Adrenal gland (tissue), 12 donors: Measurements from ENCODE around the gene OLIG2. TPM values are rescaled to one million over a fixed set of nuclear protein-coding genes. Genes with fewer than 3 reads are reported as not detected.
A peak's percentile ranks its signal among the peaks of the same experiment; 100 is the strongest.

Experiments used
- DNase-seq, 7 donors: peaks; one replicate each; pipeline ENCODE4 v3.0.0-alpha.2; 2019 to 2020
- H3K27ac ChIP-seq, 5 donors: fragments of 200-600 bp; sonication (generic) in 4 of 5; 1 replicate in 3 of 5; 2 replicates in 2 of 5; pipeline versions ENCODE4 v1.5.1 to v1.8.0; 2016 to 2020; ENCODE audit warnings: mild to moderate bottlenecking in 1 of 5
- H3K27me3 ChIP-seq: fragments of 200-600 bp; 2 replicates; pipeline ENCODE4 v1.8.0; 2021
- H3K36me3 ChIP-seq, 2 donors: fragments of 200-600 bp; replicated peaks in 1 of 2; 1 replicate in 1 of 2; 2 replicates in 1 of 2; pipeline versions ENCODE4 v1.5.1 to v1.8.0; 2018 to 2022
- H3K4me1 ChIP-seq, 2 donors: fragments of 200-600 bp; replicated peaks in 1 of 2; 1 replicate in 1 of 2; 2 replicates in 1 of 2; pipeline versions ENCODE4 v1.5.1 to v1.8.0; 2018 to 2021
- H3K4me3 ChIP-seq, 4 donors: fragments of 200-600 bp; sonication (generic) in 3 of 4; one replicate each; pipeline ENCODE4 v1.5.1; 2016 to 2018
- H3K9me3 ChIP-seq, 3 donors: fragments of 200-600 bp; sonication (generic) in 1 of 3; replicated peaks in 1 of 3; 1 replicate in 2 of 3; 2 replicates in 1 of 3; pipeline versions ENCODE4 v1.5.1 to v1.8.0; 2016 to 2021
- POLR2A ChIP-seq, 2 donors: fragments of 450-650 bp; IDR thresholded peaks; one replicate each; pipeline ENCODE4 v1.6.1; 2017; ENCODE audit warnings: antibody characterized with exemption in 2 of 2, mild to moderate bottlenecking in 2 of 2, moderate library complexity in 1 of 2
- WGBS, 4 donors: extraction: QIAGEN DNeasy Blood & Tissue Kit in 2 of 4; methylation state at CpG; one replicate each; pipeline versions ENCODE4 v1.1.5 to v1.1.7; 2013 to 2017; 5-methylcytosine and 5-hydroxymethylcytosine counted together
- intact Hi-C, 2 donors: fragments of 100-400 bp; cut with DNase I; formaldehyde crosslinking; loops; one replicate each; pipeline versions ENCODE4 v1.14.1 to v1.15.0; 2022 to 2023
- polyA plus RNA-seq, 3 donors: library from polyadenylated mRNA; stranded (reverse); fragments of 200-250 nt in 2 of 3; fragments of 350-450 nt in 1 of 3; fragmentation: Illumina TruSeq in 1 of 3; extraction: RNeasy Lipid Tissue Mini Kit (QIAGEN cat#74804) in 1 of 3; gene quantifications; one replicate each; pipeline ENCODE4 v1.2.3, GENCODE V29; 2013 to 2014
- total RNA-seq, 9 donors: library from RNA; depleted of rRNA in 4 of 9; stranded (reverse); fragments of >200 nt in 4 of 9; fragments of 120-200 nt in 1 of 9; fragmentation: NEBNext Ultra II Directional in 1 of 9; extraction: Animal tissue kit (Norgen Biotek cat#: 25700) in 1 of 9; gene quantifications; one replicate each; pipeline versions ENCODE4 v1.1.0 to v1.2.4, GENCODE V29; 2013 to 2023
- TF ChIP-seq, protein P1 (sequence below), 6 experiments: fragments of 450-650 bp in 4 of 6; fragments of 200-600 bp in 2 of 6; sonication (generic) in 1 of 6; IDR thresholded peaks; 1 replicate in 5 of 6; 2 replicates in 1 of 6; pipeline versions ENCODE4 v1.5.1 to v1.8.0; 2016 to 2021; ENCODE audit warnings: antibody characterized with exemption in 6 of 6, mild to moderate bottlenecking in 2 of 6, moderate library complexity in 1 of 6
- donor health status: healthy with polysubstance abuse.
- donor health status: Bipolar disorder and iron deficiency.
- donor health status: DM: yes; HTN: yes; CAD: no.
- donor health status: DM: no; HTN: no; CAD: no.
- donor health status: DM: no; HTN: no; CAD: no.
- donor health status: DM: yes; HTN: yes; CAD: no.

OLIG2 gene
- total and polyA plus RNA-seq, 12 donors, result 0.16 TPM; not detected in 11

DNA sequence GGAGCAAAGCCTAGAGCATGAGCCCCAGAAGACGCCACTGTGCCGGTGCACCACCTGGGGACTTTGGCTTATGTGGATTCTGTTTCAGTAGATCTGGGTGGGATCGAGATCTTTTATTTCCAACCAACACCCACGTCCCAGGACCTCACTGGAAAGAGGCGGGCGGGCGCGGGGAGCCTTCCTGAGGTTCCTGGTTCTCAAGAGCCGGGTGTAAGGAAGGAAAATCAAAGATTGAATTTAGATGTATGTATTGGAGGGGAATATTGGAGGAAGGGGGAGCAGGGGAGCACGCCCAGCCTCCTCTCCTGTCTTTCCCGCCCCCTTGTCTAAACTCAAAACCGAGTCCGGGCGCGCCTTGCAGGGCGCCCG is 6.2 kb upstream of the OLIG2 start:
- WGBS, 4 donors, result 3 to 6% (median 5%) methylated on average over 14 to 17 of the region's 17 CpGs
- H3K9me3 ChIP-seq, result no peaks in the 10 kb centered on the region
- no peak overlapping the region for H3K4me3 ChIP-seq
- peaks cover 0 to 17% of the 10 kb centered on the region in 2 donors for H3K4me1 ChIP-seq
- H3K36me3 ChIP-seq, result no peaks in the 10 kb centered on the region
- TF ChIP-seq, protein P1, sequence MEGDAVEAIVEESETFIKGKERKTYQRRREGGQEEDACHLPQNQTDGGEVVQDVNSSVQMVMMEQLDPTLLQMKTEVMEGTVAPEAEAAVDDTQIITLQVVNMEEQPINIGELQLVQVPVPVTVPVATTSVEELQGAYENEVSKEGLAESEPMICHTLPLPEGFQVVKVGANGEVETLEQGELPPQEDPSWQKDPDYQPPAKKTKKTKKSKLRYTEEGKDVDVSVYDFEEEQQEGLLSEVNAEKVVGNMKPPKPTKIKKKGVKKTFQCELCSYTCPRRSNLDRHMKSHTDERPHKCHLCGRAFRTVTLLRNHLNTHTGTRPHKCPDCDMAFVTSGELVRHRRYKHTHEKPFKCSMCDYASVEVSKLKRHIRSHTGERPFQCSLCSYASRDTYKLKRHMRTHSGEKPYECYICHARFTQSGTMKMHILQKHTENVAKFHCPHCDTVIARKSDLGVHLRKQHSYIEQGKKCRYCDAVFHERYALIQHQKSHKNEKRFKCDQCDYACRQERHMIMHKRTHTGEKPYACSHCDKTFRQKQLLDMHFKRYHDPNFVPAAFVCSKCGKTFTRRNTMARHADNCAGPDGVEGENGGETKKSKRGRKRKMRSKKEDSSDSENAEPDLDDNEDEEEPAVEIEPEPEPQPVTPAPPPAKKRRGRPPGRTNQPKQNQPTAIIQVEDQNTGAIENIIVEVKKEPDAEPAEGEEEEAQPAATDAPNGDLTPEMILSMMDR (IDR thresholded peaks at IDR 0.05), result no peak
- TF ChIP-seq POLR2A (IDR thresholded peaks at IDR 0.05), result no peak
- H3K27me3 ChIP-seq, result peaks cover 64% of the 10 kb centered on the region
- intact Hi-C loops, result no loop called here
- DNase-seq, result peak in 1 of 7 donors; percentile 15
- no peak overlapping the region for H3K27ac ChIP-seq

DNA sequence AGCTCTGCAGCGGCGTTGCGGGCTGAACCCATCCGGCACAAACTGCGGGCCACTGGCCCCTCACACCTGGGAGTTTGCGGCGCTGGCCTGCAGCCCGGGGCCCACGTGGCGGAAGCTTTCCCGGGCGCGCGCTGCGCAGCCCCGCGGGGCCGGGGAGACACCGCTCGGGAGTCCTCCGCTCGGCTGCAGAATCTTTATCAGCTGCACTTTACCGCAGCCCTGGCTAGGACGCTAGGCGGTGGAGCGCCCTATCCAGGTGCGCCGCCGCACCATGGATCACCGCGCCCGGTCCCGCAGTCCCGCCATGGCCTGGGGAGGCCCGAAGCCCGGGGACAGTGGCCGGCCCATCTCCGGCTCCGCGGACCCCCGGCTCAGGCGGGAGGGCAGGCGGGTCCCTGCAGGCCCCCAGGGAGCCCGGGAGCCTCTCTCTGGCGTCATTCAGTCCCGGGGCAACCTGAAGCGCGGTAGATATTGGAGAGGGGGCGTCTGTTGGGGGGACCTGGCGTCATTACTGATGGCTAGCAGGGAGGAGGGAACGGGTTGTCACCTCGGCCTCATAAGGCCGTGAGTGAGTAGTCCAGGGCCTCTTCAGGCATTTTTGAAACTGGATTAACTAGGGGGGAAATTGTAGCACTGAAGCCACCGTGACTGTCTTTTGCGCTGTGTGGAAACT is 5.7 kb upstream of the OLIG2 start:
- peaks cover 69% of the 10 kb centered on the region for H3K27me3 ChIP-seq
- no peak for TF ChIP-seq POLR2A (IDR thresholded peaks at IDR 0.05)
- TF ChIP-seq, protein P1 (IDR thresholded peaks at IDR 0.05), result no peak
- H3K9me3 ChIP-seq, result no peaks in the 10 kb centered on the region
- WGBS, 4 donors, result 1 to 4% (median 2%) methylated on average over 23 to 55 of the region's 55 CpGs
- no peaks in the 10 kb centered on the region for H3K36me3 ChIP-seq
- DNase-seq, result peak in 1 of 7 donors; percentile 4
- peaks cover 0 to 17% of the 10 kb centered on the region in 2 donors for H3K4me1 ChIP-seq
- intact Hi-C loops, result no loop called here
- H3K27ac ChIP-seq, result no peak overlapping the region
- H3K4me3 ChIP-seq, result no peak overlapping the region

- WGBS, 4 donors, result 2 to 12% (median 5%) methylated on average over 6 to 16 of the region's 16 CpGs
- intact Hi-C loops, result no loop called here
- peaks cover 75% of the 10 kb centered on the region for H3K27me3 ChIP-seq
- H3K9me3 ChIP-seq, result no peaks in the 10 kb centered on the region
- peaks cover 0 to 17% of the 10 kb centered on the region in 2 donors for H3K4me1 ChIP-seq
- no peak overlapping the region for H3K27ac ChIP-seq
- no peak overlapping the region for H3K4me3 ChIP-seq
- peak in 1 of 7 donors; percentile 7 for DNase-seq
- H3K36me3 ChIP-seq, result no peaks in the 10 kb centered on the region
- TF ChIP-seq, protein P1 (IDR thresholded peaks at IDR 0.05), result no peak
- no peak for TF ChIP-seq POLR2A (IDR thresholded peaks at IDR 0.05)
Observed at GRCh38 chr21:33020558-33021100, 5.1 kb upstream of the OLIG2 start.

- peaks cover 79% of the 10 kb centered on the region for H3K27me3 ChIP-seq
- no peak overlapping the region for H3K27ac ChIP-seq
- no peaks in the 10 kb centered on the region for H3K9me3 ChIP-seq
- TF ChIP-seq, protein P1 (IDR thresholded peaks at IDR 0.05), result no peak
- no peak for TF ChIP-seq POLR2A (IDR thresholded peaks at IDR 0.05)
- intact Hi-C loops, result no loop called here
- peak in 1 of 7 donors; percentile 2 for DNase-seq
- 8 to 28% (median 16%) methylated on average over 4 to 11 of the region's 11 CpGs for WGBS, 4 donors
- no peak overlapping the region for H3K4me3 ChIP-seq
- no peaks in the 10 kb centered on the region for H3K36me3 ChIP-seq
- H3K4me1 ChIP-seq, result peaks cover 0 to 17% of the 10 kb centered on the region in 2 donors
Observed at GRCh38 chr21:33021150-33021549, 4.6 kb upstream of the OLIG2 start.
